ENCODE data around the gene SUN5. TPM values are rescaled to one million over a fixed set of nuclear protein-coding genes. Genes with fewer than 3 reads are reported as not detected.

The SUN5 gene
- total RNA-seq, 1 experiment from 2014 or later = not detected

- DNase-seq = no peak
- Mint-ChIP-seq H3K36me3 (ENCODE audit: insufficient read depth, unreplicated experiment) (no peaks in the 10 kb centered on the region), H3K27ac (ENCODE audit: unreplicated experiment) (no peak overlapping the region), H3K4me1 (ENCODE audit: low read depth, unreplicated experiment) (no peaks in the 10 kb centered on the region), H3K4me3 (ENCODE audit: unreplicated experiment) (no peak overlapping the region), H3K9me3 (ENCODE audit: unreplicated experiment) (no peaks in the 10 kb centered on the region), H3K27me3 (ENCODE audit: insufficient read depth, unreplicated experiment) (peaks cover 37% of the 10 kb centered on the region)
- ChIA-PET CTCF (interaction anchor here (0.7 kb wide), 1 partner anchor 491 kb away, joined by 3 read pairs; no protein-coding TSS in a partner anchor), POLR2A (no interaction called here)
- H3K36me3 ChIP-seq (ENCODE audit: control insufficient read depth, insufficient read depth, low read length) = no peaks in the 10 kb centered on the region
- no peak overlapping the region for H3K4me3 ChIP-seq (ENCODE audit: low read depth, low read length)
- no peaks in the 10 kb centered on the region for H3K9me3 ChIP-seq
- no TSS peak for BruUV-seq (replicated peaks)
- TF ChIP-seq CTCF (IDR thresholded peaks at IDR 0.05; ENCODE audit: insufficient read depth in 1 of 2, low read depth in 1 of 2, low read length in 1 of 2, severe bottlenecking in 1 of 2, unreplicated experiment in 1 of 2) = no peak
- intact Hi-C loops (cut with micrococcal nuclease; ENCODE audit: unreplicated experiment) = no loop called here
- H3K4me1 ChIP-seq = no peaks in the 10 kb centered on the region
- peaks cover 4% of the 10 kb centered on the region for H3K27me3 ChIP-seq (replicated peaks; ENCODE audit: control insufficient read depth, insufficient read depth, low read length)
These were observed 12.4 kb upstream of the SUN5 start for GRCh38 chr20:33016581-33017109.

- no peaks in the 10 kb centered on the region for H3K36me3 ChIP-seq (ENCODE audit: control insufficient read depth, insufficient read depth, low read length)
- Mint-ChIP-seq H3K4me3 (ENCODE audit: unreplicated experiment) (no peak overlapping the region), H3K4me1 (ENCODE audit: low read depth, unreplicated experiment) (no peaks in the 10 kb centered on the region), H3K27me3 (ENCODE audit: insufficient read depth, unreplicated experiment) (peaks cover 37% of the 10 kb centered on the region), H3K9me3 (ENCODE audit: unreplicated experiment) (no peaks in the 10 kb centered on the region), H3K36me3 (ENCODE audit: insufficient read depth, unreplicated experiment) (no peaks in the 10 kb centered on the region), H3K27ac (ENCODE audit: unreplicated experiment) (no peak overlapping the region)
- CTCF ChIA-PET = no interaction called here
- DNase-seq = no peak
- no peaks in the 10 kb centered on the region for H3K9me3 ChIP-seq
- no peak overlapping the region for H3K4me3 ChIP-seq (ENCODE audit: low read depth, low read length)
- peaks cover 4% of the 10 kb centered on the region for H3K27me3 ChIP-seq (replicated peaks; ENCODE audit: control insufficient read depth, insufficient read depth, low read length)
- BruUV-seq (replicated peaks) = no TSS peak
- H3K4me1 ChIP-seq = no peaks in the 10 kb centered on the region
- POLR2A ChIA-PET = no interaction called here
- intact Hi-C loops (cut with micrococcal nuclease; ENCODE audit: unreplicated experiment) = no loop called here
- no peak for TF ChIP-seq CTCF (IDR thresholded peaks at IDR 0.05; ENCODE audit: insufficient read depth in 1 of 2, low read depth in 1 of 2, low read length in 1 of 2, severe bottlenecking in 1 of 2, unreplicated experiment in 1 of 2)
These were observed 11.7 kb upstream of the SUN5 start for GRCh38 chr20:33015700-33016580.

GRCh38 chr20:33015114-33015484 is 10.9 kb upstream of the SUN5 start:
- DNase-seq = no peak
- Mint-ChIP-seq H3K9me3 (ENCODE audit: unreplicated experiment) (no peaks in the 10 kb centered on the region), H3K4me1 (ENCODE audit: low read depth, unreplicated experiment) (no peaks in the 10 kb centered on the region), H3K4me3 (ENCODE audit: unreplicated experiment) (no peak overlapping the region), H3K27ac (ENCODE audit: unreplicated experiment) (no peak overlapping the region), H3K36me3 (ENCODE audit: insufficient read depth, unreplicated experiment) (no peaks in the 10 kb centered on the region), H3K27me3 (ENCODE audit: insufficient read depth, unreplicated experiment) (peaks cover 42% of the 10 kb centered on the region)
- TF ChIP-seq CTCF (IDR thresholded peaks at IDR 0.05; ENCODE audit: insufficient read depth in 1 of 2, low read depth in 1 of 2, low read length in 1 of 2, severe bottlenecking in 1 of 2, unreplicated experiment in 1 of 2) = no peak
- Histone ChIP-seq H3K27me3 (replicated peaks; ENCODE audit: control insufficient read depth, insufficient read depth, low read length) (peaks cover 7% of the 10 kb centered on the region), H3K4me1 (no peaks in the 10 kb centered on the region), H3K36me3 (ENCODE audit: control insufficient read depth, insufficient read depth, low read length) (no peaks in the 10 kb centered on the region), H3K9me3 (no peaks in the 10 kb centered on the region), H3K4me3 (ENCODE audit: low read depth, low read length) (no peak overlapping the region)
- CTCF ChIA-PET = no interaction called here
- intact Hi-C loops (cut with micrococcal nuclease; ENCODE audit: unreplicated experiment) = no loop called here
- POLR2A ChIA-PET = no interaction called here
- no TSS peak for BruUV-seq (replicated peaks)
